ENCODE data around the gene MYL5. TPM values are rescaled to one million over a fixed set of nuclear protein-coding genes. Genes with fewer than 3 reads are reported as not detected.
"Not testable (repeated sequence)": the region's sequence is repeated elsewhere in the genome, so short reads cannot be mapped to it uniquely, and the experiment has no call there.

The MYL5 gene
- total and polyA plus RNA-seq, 2 donors (not counting 1 experiment from before 2014, with no cell fraction given): 9.6 to 14.4 TPM

DNA sequence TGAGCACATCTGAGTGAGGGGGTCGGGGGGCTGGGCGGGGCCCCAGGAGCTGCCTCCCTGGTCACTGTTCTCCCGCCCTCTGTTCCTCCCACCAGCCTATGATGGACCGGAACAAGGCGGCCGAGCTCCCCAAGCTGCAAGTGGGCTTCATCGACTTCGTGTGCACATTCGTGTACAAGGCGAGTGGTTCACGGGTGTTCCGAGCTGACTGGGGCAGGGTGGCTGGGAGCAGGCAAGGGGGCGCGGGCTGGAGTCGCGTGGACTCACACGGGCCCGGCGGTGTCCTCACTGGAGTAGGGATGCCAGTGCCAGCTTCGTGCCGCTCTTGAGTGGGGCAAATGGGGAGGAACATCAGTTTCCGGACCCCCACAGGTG lies 7.9 kb upstream of the MYL5 start:
- no peak for DNase-seq (ENCODE audit: low read depth in 2 of 2)
- Histone ChIP-seq H3K4me2 (ENCODE audit: extremely low read depth, insufficient read depth, low read length) (no peak overlapping the region), H3K9me3 (ENCODE audit: control insufficient read depth, insufficient read depth, low read depth, low read length) (no peaks in the 10 kb centered on the region), H3K27ac (ENCODE audit: insufficient read depth, low read length) (no peak overlapping the region), H3K27me3 (ENCODE audit: control insufficient read depth, insufficient read depth, low read length) (peaks cover 3% of the 10 kb centered on the region), H2AFZ (ENCODE audit: low read length) (no peak overlapping the region), H3K9ac (ENCODE audit: insufficient read depth, low read length) (no peak overlapping the region), H3K36me3 (ENCODE audit: control insufficient read depth, insufficient read depth, low read length) (peaks cover 2% of the 10 kb centered on the region), H3K4me3 (replicated peaks in 1 of 4; ENCODE audit: control extremely low read depth in 1 of 4, insufficient read depth in 1 of 4, low read depth in 3 of 4, low read length in 4 of 4) (no peak overlapping the region), H3K79me2 (ENCODE audit: control insufficient read depth, insufficient read depth, low read length) (no peaks in the 10 kb centered on the region), H4K20me1 (ENCODE audit: control insufficient read depth, extremely low read depth, insufficient read depth, low read length) (no peaks in the 10 kb centered on the region), H3K4me1 (ENCODE audit: control insufficient read depth, extremely low read depth, insufficient read depth, low read length) (no peaks in the 10 kb centered on the region)
- TF ChIP-seq EZH2 (IDR thresholded peaks at IDR 0.05; ENCODE audit: low read length, missing control alignments): no peak
- TF ChIP-seq, protein P1, sequence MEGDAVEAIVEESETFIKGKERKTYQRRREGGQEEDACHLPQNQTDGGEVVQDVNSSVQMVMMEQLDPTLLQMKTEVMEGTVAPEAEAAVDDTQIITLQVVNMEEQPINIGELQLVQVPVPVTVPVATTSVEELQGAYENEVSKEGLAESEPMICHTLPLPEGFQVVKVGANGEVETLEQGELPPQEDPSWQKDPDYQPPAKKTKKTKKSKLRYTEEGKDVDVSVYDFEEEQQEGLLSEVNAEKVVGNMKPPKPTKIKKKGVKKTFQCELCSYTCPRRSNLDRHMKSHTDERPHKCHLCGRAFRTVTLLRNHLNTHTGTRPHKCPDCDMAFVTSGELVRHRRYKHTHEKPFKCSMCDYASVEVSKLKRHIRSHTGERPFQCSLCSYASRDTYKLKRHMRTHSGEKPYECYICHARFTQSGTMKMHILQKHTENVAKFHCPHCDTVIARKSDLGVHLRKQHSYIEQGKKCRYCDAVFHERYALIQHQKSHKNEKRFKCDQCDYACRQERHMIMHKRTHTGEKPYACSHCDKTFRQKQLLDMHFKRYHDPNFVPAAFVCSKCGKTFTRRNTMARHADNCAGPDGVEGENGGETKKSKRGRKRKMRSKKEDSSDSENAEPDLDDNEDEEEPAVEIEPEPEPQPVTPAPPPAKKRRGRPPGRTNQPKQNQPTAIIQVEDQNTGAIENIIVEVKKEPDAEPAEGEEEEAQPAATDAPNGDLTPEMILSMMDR (conservative IDR thresholded peaks at IDR 0.05 in 1 of 2, IDR thresholded peaks at IDR 0.05 in 1 of 2; ENCODE audit: low read depth in 1 of 2, low read length in 2 of 2): no peak

DNA sequence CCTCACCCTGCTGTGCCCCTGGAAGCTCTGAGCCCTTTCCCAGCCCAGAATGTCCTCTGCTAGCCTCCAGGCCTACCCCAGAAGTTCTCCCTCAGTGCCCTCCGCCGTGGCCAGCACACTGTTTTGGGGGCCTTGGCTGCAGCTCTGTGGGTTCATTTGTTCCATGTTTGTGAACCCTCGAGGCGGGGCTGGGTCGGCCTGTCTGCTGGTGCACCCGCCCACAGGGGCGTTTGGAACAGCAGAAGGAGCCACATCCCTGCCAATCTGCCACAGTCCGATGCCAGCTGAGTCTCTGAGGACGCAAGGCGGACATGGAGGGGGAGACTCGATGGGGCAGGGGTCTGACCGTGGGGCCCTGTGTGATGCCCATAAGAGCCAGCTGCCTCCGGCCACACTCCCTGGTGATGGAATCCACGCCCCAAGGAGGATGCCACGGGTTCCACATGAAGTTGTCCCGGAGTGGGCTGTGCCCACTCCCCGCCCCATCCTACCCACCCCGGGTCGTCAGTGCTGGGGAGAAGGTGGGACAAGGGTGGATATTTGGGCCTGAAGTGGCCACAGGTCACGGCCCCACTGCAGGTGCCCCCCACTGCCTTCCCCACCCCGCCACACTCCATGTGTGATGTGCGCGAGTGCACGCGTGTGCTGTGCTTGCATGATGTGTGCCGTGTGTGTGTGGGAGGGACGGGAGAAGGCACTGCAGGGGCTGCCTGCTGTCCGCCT lies 7.4 kb upstream of the MYL5 start:
- H3K4me2 ChIP-seq (ENCODE audit: extremely low read depth, insufficient read depth, low read length): no peak overlapping the region
- no peak overlapping the region for H3K9ac ChIP-seq (ENCODE audit: insufficient read depth, low read length)
- no peaks in the 10 kb centered on the region for H3K9me3 ChIP-seq (ENCODE audit: control insufficient read depth, insufficient read depth, low read depth, low read length)
- H3K4me3 ChIP-seq (replicated peaks in 1 of 4; ENCODE audit: control extremely low read depth in 1 of 4, insufficient read depth in 1 of 4, low read depth in 3 of 4, low read length in 4 of 4): no peak overlapping the region
- no peak overlapping the region for H2AFZ ChIP-seq (ENCODE audit: low read length)
- peaks cover 6% of the 10 kb centered on the region for H3K36me3 ChIP-seq (ENCODE audit: control insufficient read depth, insufficient read depth, low read length)
- peaks cover 3% of the 10 kb centered on the region for H3K27me3 ChIP-seq (ENCODE audit: control insufficient read depth, insufficient read depth, low read length)
- no peaks in the 10 kb centered on the region for H4K20me1 ChIP-seq (ENCODE audit: control insufficient read depth, extremely low read depth, insufficient read depth, low read length)
- H3K4me1 ChIP-seq (ENCODE audit: control insufficient read depth, extremely low read depth, insufficient read depth, low read length): no peaks in the 10 kb centered on the region
- no peaks in the 10 kb centered on the region for H3K79me2 ChIP-seq (ENCODE audit: control insufficient read depth, insufficient read depth, low read length)
- H3K27ac ChIP-seq (ENCODE audit: insufficient read depth, low read length): no peak overlapping the region
- TF ChIP-seq EZH2 (IDR thresholded peaks at IDR 0.05; ENCODE audit: low read length, missing control alignments): no peak
- TF ChIP-seq, protein P1 (conservative IDR thresholded peaks at IDR 0.05 in 1 of 2, IDR thresholded peaks at IDR 0.05 in 1 of 2; ENCODE audit: low read depth in 1 of 2, low read length in 2 of 2): no peak
- no peak for DNase-seq (ENCODE audit: low read depth in 2 of 2)

DNA sequence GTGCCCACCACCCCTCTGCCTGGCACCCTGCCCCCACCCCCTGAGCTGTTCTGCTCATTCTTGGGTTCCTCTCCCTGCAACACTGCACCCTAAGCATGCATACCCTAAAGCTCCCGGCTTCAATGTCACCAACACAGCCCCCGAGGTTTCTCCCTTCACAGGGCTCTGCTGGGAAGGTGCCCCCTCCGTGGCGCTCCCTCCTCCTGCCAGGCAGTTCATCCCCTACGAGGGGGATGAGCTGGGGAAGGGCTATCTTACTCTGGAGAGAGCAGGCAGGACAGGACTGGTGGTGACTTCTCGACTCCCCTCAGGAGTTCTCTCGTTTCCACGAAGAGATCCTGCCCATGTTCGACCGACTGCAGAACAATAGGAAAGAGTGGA lies 6.8 kb upstream of the MYL5 start:
- Histone ChIP-seq H3K4me2 (ENCODE audit: extremely low read depth, insufficient read depth, low read length) (no peak overlapping the region), H3K4me1 (ENCODE audit: control insufficient read depth, extremely low read depth, insufficient read depth, low read length) (no peaks in the 10 kb centered on the region), H2AFZ (ENCODE audit: low read length) (no peak overlapping the region), H3K9ac (ENCODE audit: insufficient read depth, low read length) (no peak overlapping the region), H3K9me3 (ENCODE audit: control insufficient read depth, insufficient read depth, low read depth, low read length) (no peaks in the 10 kb centered on the region), H3K4me3 (replicated peaks in 1 of 4; ENCODE audit: control extremely low read depth in 1 of 4, insufficient read depth in 1 of 4, low read depth in 3 of 4, low read length in 4 of 4) (no peak overlapping the region), H3K27me3 (ENCODE audit: control insufficient read depth, insufficient read depth, low read length) (peaks cover 3% of the 10 kb centered on the region), H3K79me2 (ENCODE audit: control insufficient read depth, insufficient read depth, low read length) (no peaks in the 10 kb centered on the region), H3K36me3 (ENCODE audit: control insufficient read depth, insufficient read depth, low read length) (peaks cover 7% of the 10 kb centered on the region), H4K20me1 (ENCODE audit: control insufficient read depth, extremely low read depth, insufficient read depth, low read length) (no peaks in the 10 kb centered on the region), H3K27ac (ENCODE audit: insufficient read depth, low read length) (no peak overlapping the region)
- TF ChIP-seq EZH2 (IDR thresholded peaks at IDR 0.05; ENCODE audit: low read length, missing control alignments): no peak
- TF ChIP-seq, protein P1 (conservative IDR thresholded peaks at IDR 0.05 in 1 of 2, IDR thresholded peaks at IDR 0.05 in 1 of 2; ENCODE audit: low read depth in 1 of 2, low read length in 2 of 2): no peak
- no peak for DNase-seq (ENCODE audit: low read depth in 2 of 2)

DNA sequence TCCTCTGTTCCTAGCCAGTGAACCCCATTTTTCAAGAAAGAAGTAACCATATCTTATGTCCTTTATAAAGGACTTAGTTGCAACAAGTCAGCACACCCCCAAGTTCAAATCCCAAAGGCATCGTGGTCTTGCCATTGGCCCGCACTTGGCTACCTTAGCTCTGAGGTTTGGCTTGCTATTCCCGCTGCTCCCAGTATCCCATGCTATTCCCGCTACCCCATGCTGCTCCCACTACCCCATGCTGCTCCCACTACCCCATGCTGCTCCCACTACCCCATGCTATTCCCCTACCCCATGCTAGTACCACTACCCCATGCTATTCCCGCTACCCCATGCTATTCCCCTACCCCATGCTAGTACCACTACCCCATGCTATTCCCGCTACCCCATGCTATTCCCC lies 6.1 kb upstream of the MYL5 start:
- H3K4me3 ChIP-seq (replicated peaks in 1 of 4; ENCODE audit: control extremely low read depth in 1 of 4, insufficient read depth in 1 of 4, low read depth in 3 of 4, low read length in 4 of 4): not testable (repeated sequence)

More for the DNA sequence above, 6.1 kb upstream of the MYL5 start:
- H3K27ac ChIP-seq (ENCODE audit: insufficient read depth, low read length); H3K79me2 ChIP-seq (ENCODE audit: control insufficient read depth, insufficient read depth, low read length); DNase-seq (ENCODE audit: low read depth in 2 of 2); H4K20me1 ChIP-seq (ENCODE audit: control insufficient read depth, extremely low read depth, insufficient read depth, low read length); H2AFZ ChIP-seq (ENCODE audit: low read length); H3K4me2 ChIP-seq (ENCODE audit: extremely low read depth, insufficient read depth, low read length); H3K9me3 ChIP-seq (ENCODE audit: control insufficient read depth, insufficient read depth, low read depth, low read length); H3K27me3 ChIP-seq (ENCODE audit: control insufficient read depth, insufficient read depth, low read length); H3K4me1 ChIP-seq (ENCODE audit: control insufficient read depth, extremely low read depth, insufficient read depth, low read length); H3K9ac ChIP-seq (ENCODE audit: insufficient read depth, low read length); H3K36me3 ChIP-seq (ENCODE audit: control insufficient read depth, insufficient read depth, low read length): not testable (repeated sequence)
